IMR-90 (cell line): ENCODE data around the gene AATF. TPM values are rescaled to one million over a fixed set of nuclear protein-coding genes. Genes with fewer than 3 reads are reported as not detected.

ENCODE experiments used
- ATAC-seq: fragments of 200-7000 bp; cut with Tn5 transposase; 2 replicates; pipeline ENCODE4 v1.9.1; 2020; ENCODE audit warnings: low read depth, mild to moderate bottlenecking, moderate library complexity
- BruUV-seq: library from RNA; stranded (reverse); fragments of 400-500 nt; replicated peaks from 2 replicates; lab custom pipeline; 2021; lab: Mats Ljungman, UMichigan
- CTCF ChIA-PET: fragments of 300-600 bp; formaldehyde crosslinking; extraction: SDS; loops from one replicate; lab custom pipeline; 2021; ENCODE audit warnings: antibody characterized with exemption; lab: Yijun Ruan, JAX
- POLR2A ChIA-PET: fragments of 300-600 bp; sonication (Branson Sonifier 250); formaldehyde crosslinking; loops from one replicate; lab custom pipeline; 2022; ENCODE audit warnings: antibody characterized with exemption; ENCODE audit not compliant: unreplicated experiment; lab: Charles Lee
- DNase-seq: peaks from one replicate; pipeline ENCODE4 v3.0.0; 2013
- H2AFZ ChIP-seq: replicated peaks from 2 replicates; pipeline ENCODE3; 2013; ENCODE audit warnings: low read length, mild to moderate bottlenecking; ENCODE audit not compliant: poor library complexity
- H2AK5ac ChIP-seq: 2 replicates; pipeline ENCODE4 v1.6.1; 2013; ENCODE audit warnings: low read depth, low read length, inconsistent platforms
- H2AK9ac ChIP-seq: replicated peaks from 2 replicates; pipeline ENCODE3; 2013; ENCODE audit warnings: mild to moderate bottlenecking, low read depth, low read length, moderate library complexity; ENCODE audit not compliant: poor library complexity
- H2BK120ac ChIP-seq: 2 replicates; pipeline ENCODE4 v1.6.1; 2013; ENCODE audit warnings: low read depth, low read length, inconsistent platforms
- H2BK15ac ChIP-seq: 3 replicates; pipeline ENCODE4 v1.6.1; 2013; ENCODE audit warnings: low read depth, low read length, inconsistent platforms
- H2BK20ac ChIP-seq: 2 replicates; pipeline ENCODE4 v1.6.1; 2013; ENCODE audit warnings: low read depth, mild to moderate bottlenecking, inconsistent platforms, low read length, moderate library complexity
- H2BK5ac ChIP-seq: 2 replicates; pipeline ENCODE4 v1.6.1; 2013; ENCODE audit warnings: mild to moderate bottlenecking, low read depth, low read length, inconsistent platforms; ENCODE audit not compliant: poor library complexity, severe bottlenecking
- H3K14ac ChIP-seq: replicated peaks from 2 replicates; pipeline ENCODE4 v1.6.1; 2013; ENCODE audit warnings: low read depth, low read length, inconsistent platforms
- H3K18ac ChIP-seq: 2 replicates; pipeline ENCODE4 v1.6.1; 2013; ENCODE audit warnings: low read depth, low read length, control low read depth
- H3K23ac ChIP-seq: 2 replicates; pipeline ENCODE4 v1.6.1; 2013; ENCODE audit warnings: low read depth, low read length, inconsistent platforms
- H3K27ac ChIP-seq: 2 replicates; pipeline ENCODE4 v1.5.1; 2013; ENCODE audit warnings: mild to moderate bottlenecking, control low read depth, low read length; ENCODE audit not compliant: insufficient read depth
- H3K27me3 ChIP-seq: 2 replicates; pipeline ENCODE4 v1.6.1; 2013; ENCODE audit warnings: low read length; ENCODE audit not compliant: control insufficient read depth, insufficient read depth
- H3K36me3 ChIP-seq: 2 replicates; pipeline ENCODE4 v1.6.1; 2013; ENCODE audit warnings: low read length, mixed read lengths; ENCODE audit not compliant: control insufficient read depth, insufficient read depth
- H3K4ac ChIP-seq: 2 replicates; pipeline ENCODE4 v1.6.1; 2013; ENCODE audit warnings: low read depth, low read length, inconsistent platforms
- H3K4me1 ChIP-seq: 2 replicates; pipeline ENCODE4 v1.6.1; 2013; ENCODE audit warnings: low read length, mixed read lengths; ENCODE audit not compliant: control insufficient read depth, insufficient read depth
- H3K4me2 ChIP-seq: 2 replicates; pipeline ENCODE4 v1.6.1; 2013; ENCODE audit warnings: low read depth, mild to moderate bottlenecking, control low read depth, low read length, moderate library complexity
- H3K4me3 ChIP-seq: 2 replicates; pipeline ENCODE4 v1.5.1; 2013; ENCODE audit warnings: low read depth, mild to moderate bottlenecking, control low read depth, low read length, moderate library complexity; ENCODE audit not compliant: insufficient read depth
- H3K56ac ChIP-seq: 2 replicates; pipeline ENCODE4 v1.6.1; 2013; ENCODE audit warnings: low read length, inconsistent platforms; ENCODE audit not compliant: insufficient read depth; ENCODE audit errors: extremely low read depth
- H3K79me1 ChIP-seq, 2 experiments: 2 replicates each; pipeline ENCODE4 v1.6.1; 2013; ENCODE audit warnings: low read length in 2 of 2, inconsistent platforms in 1 of 2, low read depth in 1 of 2
- H3K9ac ChIP-seq: 2 replicates; pipeline ENCODE4 v1.6.1; 2013; ENCODE audit warnings: low read depth, low read length, control low read depth
- H3K9me1 ChIP-seq: 2 replicates; pipeline ENCODE4 v1.6.1; 2013; ENCODE audit warnings: low read length, inconsistent platforms; ENCODE audit not compliant: insufficient read depth
- H3K9me3 ChIP-seq: 2 replicates; pipeline ENCODE4 v1.6.1; 2013; ENCODE audit warnings: low read length; ENCODE audit not compliant: control insufficient read depth, insufficient read depth
- H4K20me1 ChIP-seq: 2 replicates; pipeline ENCODE4 v1.6.1; 2013; ENCODE audit warnings: low read length, inconsistent platforms; ENCODE audit not compliant: insufficient read depth
- H4K5ac ChIP-seq: 2 replicates; pipeline ENCODE4 v1.6.1; 2013; ENCODE audit warnings: mild to moderate bottlenecking, low read depth, low read length, control low read depth
- H4K8ac ChIP-seq, 2 experiments: 2 replicates each; pipeline ENCODE4 v1.6.1; 2013; ENCODE audit warnings: low read depth in 2 of 2, low read length in 2 of 2, control low read depth in 1 of 2, inconsistent platforms in 1 of 2
- H4K91ac ChIP-seq: 2 replicates; pipeline ENCODE4 v1.6.1; 2013; ENCODE audit warnings: low read depth, low read length, inconsistent platforms; ENCODE audit not compliant: insufficient read depth
- BHLHE40 ChIP-seq: fragments of 150-350 bp; IDR thresholded peaks from 2 replicates; pipeline ENCODE4 v1.6.1; 2016; ENCODE audit warnings: mild to moderate bottlenecking, low read depth, low read length
- CEBPB ChIP-seq: IDR thresholded peaks from 2 replicates; pipeline ENCODE4 v1.6.1; 2012; ENCODE audit warnings: low read depth, low read length, improper control_type of control experiment
- NFE2L2 ChIP-seq: fragments of 150-350 bp; IDR thresholded peaks from 2 replicates; pipeline ENCODE4 v1.6.1; 2016; ENCODE audit warnings: low read depth, mild to moderate bottlenecking, low read length
- POLR2A ChIP-seq: IDR thresholded peaks from 2 replicates; pipeline ENCODE4 v1.6.1; 2012; ENCODE audit warnings: mild to moderate bottlenecking, low read depth, low read length
- RAD21 ChIP-seq: IDR thresholded peaks from 2 replicates; pipeline ENCODE4 v1.6.1; 2012; ENCODE audit warnings: low read length, improper control_type of control experiment
- WGBS, 2 experiments: methylation state at CpG; one replicate each; pipeline versions ENCODE4 v1.1.5 to v1.1.7; 2013; ENCODE audit warnings: missing lambda C conversion rate in 2 of 2; ENCODE audit not compliant: insufficient read length in 1 of 2; ENCODE audit errors: extremely low coverage in 2 of 2; 5-methylcytosine and 5-hydroxymethylcytosine counted together
- dilution Hi-C: fragments of 300-500 bp; cut with HindIII; formaldehyde crosslinking; loops from one replicate; pipeline ENCODE4 v1.14.3; 2018; ENCODE audit warnings: low sequenced_read_pairs; ENCODE audit not compliant: unreplicated experiment
- in situ Hi-C: fragments of 300-500 bp; cut with MboI; formaldehyde crosslinking; loops from 3 replicates; pipeline ENCODE4 v1.14.3; 2019; ENCODE audit warnings: low sequenced_read_pairs, inconsistent platforms, mixed read lengths
- intact Hi-C: fragments of 100-400 bp; cut with micrococcal nuclease; formaldehyde crosslinking; loops from 2 replicates; pipeline ENCODE4 v1.10.0; 2022
- polyA plus RNA-seq, 3 experiments: library from polyadenylated mRNA; depleted of rRNA; stranded (reverse); fragments of >200 nt; gene quantifications; 2 replicates each; pipeline ENCODE4 v1.2.3, GENCODE V29; 2012; ENCODE audit warnings: low replicate concordance in 1 of 3
- total RNA-seq: library from RNA; depleted of rRNA; stranded (reverse); fragments of >200 nt; gene quantifications from 2 replicates; pipeline ENCODE4 v1.2.3, GENCODE V29; 2012

The AATF gene
- total and polyA plus RNA-seq, 2 of the 4 experiments (the other 2 are of a cell fraction) = 21.0 to 34.8 TPM

- Histone ChIP-seq H3K36me3 (no peaks in the 10 kb centered on the region), H3K9ac (no peak overlapping the region), H3K4me2 (no peak overlapping the region), H2BK15ac (no peak overlapping the region), H4K5ac (no peak overlapping the region), H3K18ac (no peak overlapping the region), H3K9me3 (peaks cover 15% of the 10 kb centered on the region; the same call in 1 of the 2 replicates), H3K27ac (no peak overlapping the region), H2BK120ac (no peak overlapping the region), H4K8ac (no peak overlapping the region), H3K23ac (no peak overlapping the region), H2AK9ac (peak overlapping the region; percentile 40), H3K4me1 (peaks cover 6% of the 10 kb centered on the region; the same call in 1 of the 2 replicates), H2BK20ac (no peak overlapping the region), H2BK5ac (no peak overlapping the region), H3K27me3 (peaks cover 99% of the 10 kb centered on the region), H3K9me1 (peaks cover 7% of the 10 kb centered on the region; the same call in 1 of the 2 replicates), H2AK5ac (no peak overlapping the region), H4K20me1 (peaks cover 30% of the 10 kb centered on the region), H3K79me1 (no peaks in the 10 kb centered on the region), H4K91ac (no peak overlapping the region), H2AFZ (peak overlapping the region; percentile 68), H3K4me3 (no peak overlapping the region), H3K4ac (no peak overlapping the region), H3K14ac (no peak overlapping the region), H3K56ac (no peak overlapping the region)
- dilution Hi-C loops = no loop called here
- intact Hi-C loops = loop anchor here (10.0 kb wide), 1 partner anchor 80 kb away; no protein-coding TSS in a partner anchor
- DNase-seq = no peak
- POLR2A ChIA-PET = no interaction called here
- 1% methylated on average over 14 of the region's 79 CpGs; no CpG with 5 or more reads in 1 of the 2 experiments for WGBS, 2 experiments
- TF ChIP-seq CEBPB (no peak), NFE2L2 (no peak), BHLHE40 (no peak), RAD21 (no peak), POLR2A (no peak)
- CTCF ChIA-PET = no interaction called here
- in situ Hi-C loops = no loop called here
- ATAC-seq = peak; percentile 15; the same call in 1 of the 2 replicates
- no TSS peak for BruUV-seq
Measured at GRCh38 chr17:36934692-36935630, 13.8 kb upstream of the AATF start.
